ENCODE results near the gene GRHPR.
"Not testable (repeated sequence)": the region's sequence is repeated elsewhere in the genome, so short reads cannot be mapped to it uniquely, and the experiment has no call there.

GRHPR gene

GRCh38 chr9:37425298-37425752 is 2.8 kb downstream of the GRHPR start:
- Histone ChIP-seq H3K36me3 (ENCODE audit: control insufficient read depth in 1 of 2, insufficient read depth in 2 of 2, low read length in 2 of 2) (peaks cover 30 to 41% of the 10 kb centered on the region in 2 donors), H3K4me1 (ENCODE audit: control insufficient read depth in 1 of 2, insufficient read depth in 2 of 2, low read length in 2 of 2) (peaks cover 8 to 27% of the 10 kb centered on the region in 2 donors), H3K27ac (ENCODE audit: low read length) (no peak overlapping the region), H3K9me3 (ENCODE audit: control insufficient read depth in 1 of 2, low read length in 2 of 2) (no peaks in the 10 kb centered on the region), H3K4me3 (ENCODE audit: low read depth in 1 of 2, low read length in 2 of 2) (no peak overlapping the region), H3K27me3 (ENCODE audit: low read depth, low read length) (no peaks in the 10 kb centered on the region)

- not testable (repeated sequence) for H3K27me3 ChIP-seq (ENCODE audit: low read depth, low read length); H3K27ac ChIP-seq (ENCODE audit: low read length); H3K9me3 ChIP-seq (ENCODE audit: control insufficient read depth in 1 of 2, low read length in 2 of 2); H3K4me3 ChIP-seq (ENCODE audit: low read depth in 1 of 2, low read length in 2 of 2)
- Histone ChIP-seq H3K36me3 (ENCODE audit: control insufficient read depth in 1 of 2, insufficient read depth in 2 of 2, low read length in 2 of 2) (peaks cover 30 to 49% of the 10 kb centered on the region in 2 donors), H3K4me1 (ENCODE audit: control insufficient read depth in 1 of 2, insufficient read depth in 2 of 2, low read length in 2 of 2) (peaks cover 8 to 27% of the 10 kb centered on the region in 2 donors)
These were observed 3.9 kb downstream of the GRHPR start for GRCh38 chr9:37426431-37426830.

- Histone ChIP-seq H3K27me3 (ENCODE audit: low read depth, low read length) (no peaks in the 10 kb centered on the region), H3K36me3 (ENCODE audit: control insufficient read depth in 1 of 2, insufficient read depth in 2 of 2, low read length in 2 of 2) (peaks cover 30 to 52% of the 10 kb centered on the region in 2 donors), H3K27ac (ENCODE audit: low read length) (no peak overlapping the region), H3K4me1 (ENCODE audit: control insufficient read depth in 1 of 2, insufficient read depth in 2 of 2, low read length in 2 of 2) (peaks cover 8 to 24% of the 10 kb centered on the region in 2 donors), H3K9me3 (ENCODE audit: control insufficient read depth in 1 of 2, low read length in 2 of 2) (no peaks in the 10 kb centered on the region), H3K4me3 (ENCODE audit: low read depth in 1 of 2, low read length in 2 of 2) (no peak overlapping the region)
These were observed 4.3 kb downstream of the GRHPR start for GRCh38 chr9:37426846-37427245.

DNA sequence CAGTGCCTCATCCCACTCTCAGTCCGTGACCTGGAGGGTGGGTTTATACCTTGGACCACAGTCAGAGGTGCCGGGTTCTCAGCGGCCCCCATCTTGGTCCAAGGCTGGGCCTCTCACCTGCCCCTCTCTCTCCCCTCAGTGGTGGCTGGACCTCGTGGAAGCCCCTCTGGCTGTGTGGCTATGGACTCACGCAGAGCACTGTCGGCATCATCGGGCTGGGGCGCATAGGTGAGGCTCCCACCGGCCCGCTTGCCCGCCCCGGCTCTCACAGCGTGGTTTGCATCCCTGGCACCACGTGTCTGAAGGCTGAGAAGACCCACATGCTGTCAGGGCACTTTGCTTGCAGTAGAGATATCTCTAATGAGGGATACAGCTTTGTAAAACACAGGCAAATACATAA is 5.8 kb downstream of the GRHPR start:
- H3K36me3 ChIP-seq (ENCODE audit: control insufficient read depth in 1 of 2, insufficient read depth in 2 of 2, low read length in 2 of 2): peaks cover 30 to 56% of the 10 kb centered on the region in 2 donors
- no peak overlapping the region for H3K27ac ChIP-seq (ENCODE audit: low read length)
- H3K4me1 ChIP-seq (ENCODE audit: control insufficient read depth in 1 of 2, insufficient read depth in 2 of 2, low read length in 2 of 2): peaks cover 8 to 21% of the 10 kb centered on the region in 2 donors

DNA sequence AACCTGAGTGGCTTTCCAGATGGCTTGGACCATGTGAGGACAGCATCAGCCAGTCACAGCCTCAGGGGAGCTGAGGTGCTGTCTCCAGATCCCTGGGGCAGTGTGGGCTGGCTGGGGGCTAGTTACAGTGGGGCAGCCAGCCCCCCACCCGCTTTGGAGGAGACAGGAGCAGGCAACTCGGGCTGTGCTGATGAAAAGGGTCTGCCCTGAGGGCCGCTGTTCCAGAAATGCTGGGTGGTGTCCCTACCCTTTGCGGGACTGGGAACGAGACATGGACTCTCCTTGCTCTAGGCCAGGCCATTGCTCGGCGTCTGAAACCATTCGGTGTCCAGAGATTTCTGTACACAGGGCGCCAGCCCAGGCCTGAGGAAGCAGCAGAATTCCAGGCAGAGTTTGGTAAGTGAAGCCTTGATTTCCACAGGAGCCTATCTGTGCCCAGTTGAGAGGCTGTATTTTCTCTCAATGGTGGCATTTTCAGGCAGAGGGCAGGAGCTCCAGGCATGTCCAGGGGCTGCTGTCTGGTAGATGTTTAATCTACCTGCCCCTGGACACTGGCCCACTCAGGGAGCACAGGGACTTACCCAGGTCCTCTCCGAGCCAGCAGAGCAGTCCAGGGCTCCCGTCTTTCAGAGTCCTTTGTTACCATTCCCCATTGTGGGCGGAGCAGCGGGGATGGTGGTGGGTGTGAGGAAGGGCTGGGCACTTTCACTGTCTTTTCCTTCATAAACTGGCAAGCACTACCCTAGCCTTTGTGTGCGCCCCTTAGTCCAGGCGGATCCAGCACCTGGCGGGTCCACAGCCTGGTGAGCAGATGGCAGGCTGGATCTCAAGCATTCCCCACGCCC is 7.2 kb downstream of the GRHPR start:
- H3K36me3 ChIP-seq (ENCODE audit: control insufficient read depth in 1 of 2, insufficient read depth in 2 of 2, low read length in 2 of 2): peaks cover 30 to 68% of the 10 kb centered on the region in 2 donors
- no peak overlapping the region for H3K27ac ChIP-seq (ENCODE audit: low read length)
- no peaks in the 10 kb centered on the region for H3K27me3 ChIP-seq (ENCODE audit: low read depth, low read length)
- no peak overlapping the region for H3K4me3 ChIP-seq (ENCODE audit: low read depth in 1 of 2, low read length in 2 of 2)
- H3K9me3 ChIP-seq (ENCODE audit: control insufficient read depth in 1 of 2, low read length in 2 of 2): no peaks in the 10 kb centered on the region
- H3K4me1 ChIP-seq (ENCODE audit: control insufficient read depth in 1 of 2, insufficient read depth in 2 of 2, low read length in 2 of 2): peaks cover 0 to 19% of the 10 kb centered on the region in 2 donors

More for the DNA sequence above, 5.8 kb downstream of the GRHPR start:
- Histone ChIP-seq H3K4me3 (ENCODE audit: low read depth in 1 of 2, low read length in 2 of 2) (no peak overlapping the region), H3K9me3 (ENCODE audit: control insufficient read depth in 1 of 2, low read length in 2 of 2) (no peaks in the 10 kb centered on the region), H3K27me3 (ENCODE audit: low read depth, low read length) (no peaks in the 10 kb centered on the region)

- Histone ChIP-seq H3K27ac (ENCODE audit: low read length) (no peak overlapping the region), H3K4me1 (ENCODE audit: control insufficient read depth in 1 of 2, insufficient read depth in 2 of 2, low read length in 2 of 2) (peaks cover 0 to 13% of the 10 kb centered on the region in 2 donors), H3K4me3 (ENCODE audit: low read depth in 1 of 2, low read length in 2 of 2) (no peak overlapping the region), H3K9me3 (ENCODE audit: control insufficient read depth in 1 of 2, low read length in 2 of 2) (no peaks in the 10 kb centered on the region), H3K36me3 (ENCODE audit: control insufficient read depth in 1 of 2, insufficient read depth in 2 of 2, low read length in 2 of 2) (peaks cover 31 to 76% of the 10 kb centered on the region in 2 donors), H3K27me3 (ENCODE audit: low read depth, low read length) (no peaks in the 10 kb centered on the region)
These were observed 8.5 kb downstream of the GRHPR start for GRCh38 chr9:37430841-37431597.

- H3K4me3 ChIP-seq (ENCODE audit: low read depth in 1 of 2, low read length in 2 of 2): no peak overlapping the region
- no peak overlapping the region for H3K27ac ChIP-seq (ENCODE audit: low read length)
- H3K4me1 ChIP-seq (ENCODE audit: control insufficient read depth in 1 of 2, insufficient read depth in 2 of 2, low read length in 2 of 2): peaks cover 0 to 13% of the 10 kb centered on the region in 2 donors
- H3K27me3 ChIP-seq (ENCODE audit: low read depth, low read length): no peaks in the 10 kb centered on the region
- H3K36me3 ChIP-seq (ENCODE audit: control insufficient read depth in 1 of 2, insufficient read depth in 2 of 2, low read length in 2 of 2): peaks cover 34 to 82% of the 10 kb centered on the region in 2 donors
- H3K9me3 ChIP-seq (ENCODE audit: control insufficient read depth in 1 of 2, low read length in 2 of 2): no peaks in the 10 kb centered on the region
These were observed 9.5 kb downstream of the GRHPR start for GRCh38 chr9:37432020-37432419.

DNA sequence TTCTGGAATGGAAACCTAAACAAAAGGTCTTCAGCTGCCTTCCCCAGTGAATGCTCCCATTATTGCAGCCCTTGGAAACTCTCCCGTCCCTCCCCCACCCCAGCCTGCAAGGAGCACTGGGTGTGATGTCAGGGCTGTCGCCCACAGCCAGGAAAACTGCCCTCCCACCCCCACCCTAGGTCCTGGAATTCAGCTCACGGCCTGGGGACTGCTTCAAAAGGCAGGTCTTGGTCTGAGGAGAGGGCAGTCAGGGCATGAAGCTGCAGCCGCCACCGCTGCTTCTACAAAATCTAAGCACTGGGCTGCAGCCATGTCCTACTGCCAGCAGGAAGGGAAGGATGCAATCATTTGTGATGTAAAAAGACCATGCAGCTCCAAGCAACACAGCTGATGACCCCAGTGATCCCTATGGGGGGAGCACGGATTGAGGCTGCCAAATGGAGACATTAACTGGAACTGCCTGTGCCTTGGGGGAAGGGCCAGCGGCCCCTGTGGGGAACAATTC is 11.4 kb downstream of the GRHPR start:
- Histone ChIP-seq H3K9me3 (ENCODE audit: control insufficient read depth in 1 of 2, low read length in 2 of 2) (no peaks in the 10 kb centered on the region), H3K36me3 (ENCODE audit: control insufficient read depth in 1 of 2, insufficient read depth in 2 of 2, low read length in 2 of 2) (peaks cover 42 to 82% of the 10 kb centered on the region in 2 donors), H3K4me1 (ENCODE audit: control insufficient read depth in 1 of 2, insufficient read depth in 2 of 2, low read length in 2 of 2) (peaks cover 0 to 16% of the 10 kb centered on the region in 2 donors), H3K27me3 (ENCODE audit: low read depth, low read length) (no peaks in the 10 kb centered on the region), H3K27ac (ENCODE audit: low read length) (no peak overlapping the region), H3K4me3 (ENCODE audit: low read depth in 1 of 2, low read length in 2 of 2) (no peak overlapping the region)

GRCh38 chr9:37436540-37436939 is 14.0 kb downstream of the GRHPR start:
- Histone ChIP-seq H3K4me1 (ENCODE audit: control insufficient read depth in 1 of 2, insufficient read depth in 2 of 2, low read length in 2 of 2) (peaks cover 0 to 16% of the 10 kb centered on the region in 2 donors), H3K4me3 (ENCODE audit: low read depth in 1 of 2, low read length in 2 of 2) (no peak overlapping the region), H3K9me3 (ENCODE audit: control insufficient read depth in 1 of 2, low read length in 2 of 2) (no peaks in the 10 kb centered on the region), H3K27ac (ENCODE audit: low read length) (no peak overlapping the region), H3K36me3 (ENCODE audit: control insufficient read depth in 1 of 2, insufficient read depth in 2 of 2, low read length in 2 of 2) (peaks cover 58 to 81% of the 10 kb centered on the region in 2 donors), H3K27me3 (ENCODE audit: low read depth, low read length) (no peaks in the 10 kb centered on the region)

GRCh38 chr9:37437010-37437409 is 14.5 kb downstream of the GRHPR start:
- H3K27me3 ChIP-seq (ENCODE audit: low read depth, low read length): no peaks in the 10 kb centered on the region
- H3K9me3 ChIP-seq (ENCODE audit: control insufficient read depth in 1 of 2, low read length in 2 of 2): no peaks in the 10 kb centered on the region
- peaks cover 0 to 16% of the 10 kb centered on the region in 2 donors for H3K4me1 ChIP-seq (ENCODE audit: control insufficient read depth in 1 of 2, insufficient read depth in 2 of 2, low read length in 2 of 2)
- H3K4me3 ChIP-seq (ENCODE audit: low read depth in 1 of 2, low read length in 2 of 2): no peak overlapping the region
- no peak overlapping the region for H3K27ac ChIP-seq (ENCODE audit: low read length)
- peaks cover 63 to 82% of the 10 kb centered on the region in 2 donors for H3K36me3 ChIP-seq (ENCODE audit: control insufficient read depth in 1 of 2, insufficient read depth in 2 of 2, low read length in 2 of 2)

DNA sequence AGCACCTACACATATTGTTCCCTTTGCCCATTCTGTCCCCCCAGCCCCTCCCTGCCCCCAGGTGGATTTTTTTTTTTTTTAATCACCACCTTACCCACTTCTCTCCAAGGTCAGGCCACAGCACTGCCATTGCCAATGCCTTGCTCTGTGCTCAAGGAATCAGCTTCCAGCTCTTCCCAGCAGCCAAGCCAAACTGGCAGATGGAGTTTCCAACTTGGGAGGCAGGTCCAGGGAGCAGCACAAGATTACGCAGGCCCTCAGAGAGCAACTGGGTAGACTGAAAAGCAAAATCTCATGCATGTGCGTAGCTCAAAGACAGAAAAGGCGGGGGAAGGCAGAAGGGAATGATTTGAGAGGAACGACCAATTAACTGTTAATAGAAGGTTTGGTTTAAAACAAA is 15.1 kb downstream of the GRHPR start:
- no peaks in the 10 kb centered on the region for H3K9me3 ChIP-seq (ENCODE audit: control insufficient read depth in 1 of 2, low read length in 2 of 2)
- H3K4me1 ChIP-seq (ENCODE audit: control insufficient read depth in 1 of 2, insufficient read depth in 2 of 2, low read length in 2 of 2): peaks cover 0 to 16% of the 10 kb centered on the region in 2 donors
- H3K4me3 ChIP-seq (ENCODE audit: low read depth in 1 of 2, low read length in 2 of 2): no peak overlapping the region
- no peaks in the 10 kb centered on the region for H3K27me3 ChIP-seq (ENCODE audit: low read depth, low read length)
- peaks cover 69 to 85% of the 10 kb centered on the region in 2 donors for H3K36me3 ChIP-seq (ENCODE audit: control insufficient read depth in 1 of 2, insufficient read depth in 2 of 2, low read length in 2 of 2)
- H3K27ac ChIP-seq (ENCODE audit: low read length): no peak overlapping the region
